Measurements from ENCODE around the gene ACTL7B.
"Not testable (repeated sequence)": the region's sequence is repeated elsewhere in the genome, so short reads cannot be mapped to it uniquely, and the experiment has no call there.

ACTL7B gene

DNA sequence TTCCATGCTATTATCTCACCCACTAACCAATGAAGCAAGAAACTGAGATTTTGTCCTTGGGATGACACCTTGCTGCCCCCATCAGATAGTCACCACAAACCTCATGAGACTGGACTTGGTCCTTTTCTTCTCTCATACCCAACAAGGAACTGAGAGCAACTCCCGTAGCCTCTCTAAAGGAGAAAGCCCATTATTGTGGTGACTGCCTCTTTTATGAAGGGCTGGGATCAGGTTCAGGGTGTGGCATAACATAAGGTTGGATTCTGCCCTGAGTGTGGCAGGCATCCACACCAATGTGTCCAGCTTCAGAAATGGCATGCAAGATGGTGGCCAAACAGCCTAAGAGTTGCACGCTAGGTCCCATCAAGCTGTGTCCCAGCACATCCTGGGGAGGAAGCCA lies 5.0 kb upstream of the ACTL7B start:
- no peak overlapping the region for H3K4me3 ChIP-seq (ENCODE audit: low read length)
- no peak for TF ChIP-seq ZNF274 (IDR thresholded peaks at IDR 0.05; ENCODE audit: low read depth, low read length)

DNA sequence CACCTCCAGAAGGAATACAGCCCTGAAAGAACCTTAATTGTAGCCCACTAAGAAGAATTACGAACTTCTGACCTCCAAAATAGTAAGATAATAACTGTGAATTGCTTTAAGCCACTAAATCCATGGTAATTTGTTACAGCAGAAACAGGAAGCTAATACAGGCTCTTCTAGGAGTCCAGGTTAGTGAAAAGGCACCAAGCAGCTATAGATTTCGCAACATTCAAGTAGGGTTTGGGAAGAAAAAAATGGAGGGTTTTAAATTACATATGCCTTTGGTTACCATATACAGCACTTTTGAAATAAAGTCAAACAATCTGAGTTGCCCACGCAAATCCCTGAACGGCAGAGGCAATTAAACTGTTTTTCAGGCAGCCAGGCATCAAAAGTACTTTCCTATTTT lies 4.6 kb upstream of the ACTL7B start:
- H3K4me3 ChIP-seq (ENCODE audit: low read length), result no peak overlapping the region
- TF ChIP-seq ZNF274 (IDR thresholded peaks at IDR 0.05; ENCODE audit: low read depth, low read length), result no peak

DNA sequence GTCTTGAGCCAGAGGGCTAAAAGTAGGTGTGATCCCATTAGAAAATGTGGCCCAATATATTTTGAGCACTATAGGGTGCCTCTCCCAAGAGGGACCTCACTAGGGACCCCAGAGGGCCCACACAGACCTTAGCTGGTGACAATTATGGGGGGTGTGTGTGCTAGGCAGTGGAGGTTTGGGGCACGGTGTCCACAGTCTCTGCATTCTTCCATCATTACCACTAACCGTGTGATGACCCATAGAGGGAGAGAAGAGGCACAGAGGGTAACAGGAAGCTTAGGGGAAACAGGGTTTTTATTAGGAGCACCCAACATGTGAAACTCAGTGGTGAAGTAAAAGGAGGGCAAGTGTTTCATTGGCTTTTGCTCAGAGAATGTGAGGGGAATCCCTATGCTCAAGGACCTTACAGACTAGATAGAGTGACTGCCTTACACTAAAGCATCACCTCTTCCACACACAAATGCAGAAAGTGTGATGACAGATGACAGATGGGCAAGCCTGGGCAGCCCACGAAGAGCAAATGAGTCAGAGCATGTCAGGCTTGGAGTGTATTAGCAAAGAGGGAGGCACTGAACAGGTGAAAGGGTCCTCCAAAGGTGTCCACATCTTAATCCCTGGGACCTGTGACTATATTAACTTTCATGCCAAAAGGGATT lies 3.8 kb upstream of the ACTL7B start:
- TF ChIP-seq ZNF274 (IDR thresholded peaks at IDR 0.05; ENCODE audit: low read depth, low read length), result no peak
- H3K4me3 ChIP-seq (ENCODE audit: low read length), result no peak overlapping the region

DNA sequence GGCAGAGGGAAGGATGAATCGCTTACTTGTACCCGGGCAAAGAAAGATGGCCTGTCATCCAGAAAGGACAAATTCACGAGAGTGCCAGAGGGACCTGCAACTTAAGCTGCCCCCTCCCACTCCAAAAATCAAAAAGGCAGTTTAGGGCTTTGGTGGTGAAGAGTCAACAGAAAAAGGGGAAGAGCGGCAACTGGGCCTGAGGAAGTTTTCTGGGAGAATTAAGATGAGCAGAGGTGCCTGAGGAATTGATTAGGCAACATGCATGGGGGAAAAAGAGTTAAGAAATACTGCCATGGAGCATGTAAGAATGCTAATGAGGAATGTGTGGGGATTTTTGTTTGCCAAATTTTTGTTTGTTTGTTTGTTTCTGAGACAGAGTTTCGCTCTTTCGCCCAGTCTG lies 1.8 kb upstream of the ACTL7B start:
- TF ChIP-seq ZNF274 (IDR thresholded peaks at IDR 0.05; ENCODE audit: low read depth, low read length), result no peak

DNA sequence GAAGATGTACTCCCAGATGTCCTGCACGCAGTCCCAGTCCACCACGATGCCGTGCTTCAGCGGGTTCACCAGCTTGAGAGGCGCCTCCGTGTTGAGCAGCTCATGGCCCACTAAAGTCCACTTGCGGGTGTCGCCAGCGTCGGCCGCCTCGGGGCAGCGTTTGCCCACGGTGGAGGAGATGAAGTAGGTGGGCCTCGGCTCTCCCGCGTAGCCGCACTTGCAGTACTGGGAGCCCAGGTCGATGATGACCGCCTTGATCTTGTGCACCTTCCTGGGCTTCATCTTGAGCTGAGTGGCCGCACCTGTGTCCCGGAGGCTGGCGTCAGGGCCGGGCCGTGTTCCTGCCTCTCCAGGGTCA lies 278 bp downstream of the ACTL7B start:
- no peak for TF ChIP-seq ZNF274 (IDR thresholded peaks at IDR 0.05; ENCODE audit: low read depth, low read length)
- H3K4me3 ChIP-seq (ENCODE audit: low read length), result no peak overlapping the region

More for the DNA sequence above, 1.8 kb upstream of the ACTL7B start:
- H3K4me3 ChIP-seq (ENCODE audit: low read length), result no peak overlapping the region

DNA sequence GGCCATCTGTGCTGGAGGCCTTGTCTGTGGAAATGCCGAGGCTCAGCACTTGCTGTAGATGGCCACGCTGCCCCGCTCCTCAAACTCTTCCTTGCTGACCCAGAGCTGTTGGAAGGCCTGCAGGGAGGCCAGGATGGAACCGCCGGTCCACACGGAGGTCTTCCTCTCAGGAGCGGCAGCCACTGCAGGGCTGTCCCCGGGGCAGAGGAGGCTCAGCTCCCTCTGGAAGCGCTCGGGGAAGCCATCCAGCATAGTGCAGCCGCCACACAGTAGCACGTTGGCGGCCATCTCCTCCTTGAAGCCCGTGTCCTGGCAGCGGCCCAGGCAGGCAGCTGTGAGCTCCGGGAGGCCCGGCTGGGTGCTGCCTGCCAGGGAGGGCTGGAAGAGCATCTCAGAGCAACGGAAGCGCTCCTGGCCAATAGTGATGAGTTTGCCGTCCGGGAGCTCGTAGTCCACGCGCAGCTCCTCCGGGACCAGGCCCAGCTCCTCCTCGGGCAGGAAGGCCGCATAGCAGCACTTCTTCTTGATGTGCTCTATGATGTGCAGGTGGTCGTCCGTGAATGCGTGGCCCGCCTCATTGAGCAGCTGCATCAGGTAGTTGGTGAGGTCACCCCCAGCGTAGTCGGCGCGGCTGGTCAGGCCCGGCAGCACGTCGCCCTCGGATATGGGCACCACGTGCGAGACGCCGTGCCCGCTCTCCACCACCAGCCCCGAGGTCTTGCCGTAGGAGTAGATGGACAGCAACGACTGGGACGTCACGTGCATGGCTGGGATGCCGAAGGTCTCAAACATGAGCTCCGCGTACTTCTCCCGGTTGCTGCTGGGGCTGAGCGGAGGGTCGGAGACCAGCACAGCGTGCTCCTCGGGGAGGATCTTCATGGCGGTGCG lies 901 bp downstream of the ACTL7B start:
- no peak for TF ChIP-seq ZNF274 (IDR thresholded peaks at IDR 0.05; ENCODE audit: low read depth, low read length)
- H3K4me3 ChIP-seq (ENCODE audit: low read length), result no peak overlapping the region

DNA sequence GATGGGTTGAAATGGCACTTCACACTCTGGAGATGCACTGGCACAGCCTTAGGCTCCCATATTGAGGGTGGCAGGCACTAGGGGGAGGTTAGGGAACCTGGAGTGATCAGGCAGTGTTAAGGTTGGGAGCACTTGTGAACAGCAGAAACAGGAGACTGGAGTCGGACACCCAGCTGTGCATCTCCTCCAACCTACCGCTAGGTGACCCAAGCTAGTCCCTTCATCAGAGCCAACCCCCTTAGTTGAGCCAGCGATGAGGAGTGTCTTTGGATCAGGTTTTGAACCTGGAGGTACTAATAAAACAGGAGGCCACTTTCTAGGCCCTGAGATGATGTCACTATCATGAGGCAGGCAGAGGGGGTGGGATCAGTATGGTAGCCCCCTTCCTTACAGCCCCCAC lies 1.7 kb downstream of the ACTL7B start:
- no peak for TF ChIP-seq ZNF274 (IDR thresholded peaks at IDR 0.05; ENCODE audit: low read depth, low read length)
- H3K4me3 ChIP-seq (ENCODE audit: low read length), result no peak overlapping the region

DNA sequence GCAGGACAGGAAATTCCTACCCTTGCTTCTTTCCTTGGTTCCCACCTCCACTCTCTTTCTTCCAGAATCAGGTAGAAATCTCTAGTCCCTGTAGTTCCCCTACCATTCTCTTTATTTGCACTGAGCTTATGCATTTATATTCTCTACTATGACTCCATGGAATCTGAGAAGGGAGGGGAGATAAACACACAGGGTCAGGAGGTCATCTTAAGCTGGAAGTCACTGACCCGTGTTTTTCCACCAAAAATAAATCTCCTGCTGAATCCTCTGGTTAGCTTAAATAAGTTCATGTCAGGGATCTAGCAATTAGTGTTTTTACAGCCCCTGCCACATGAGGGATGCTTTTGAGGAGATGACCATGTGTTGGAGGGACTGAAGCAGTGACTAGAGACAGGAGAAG lies 3.7 kb downstream of the ACTL7B start:
- no peak overlapping the region for H3K4me3 ChIP-seq (ENCODE audit: low read length)
- no peak for TF ChIP-seq ZNF274 (IDR thresholded peaks at IDR 0.05; ENCODE audit: low read depth, low read length)

DNA sequence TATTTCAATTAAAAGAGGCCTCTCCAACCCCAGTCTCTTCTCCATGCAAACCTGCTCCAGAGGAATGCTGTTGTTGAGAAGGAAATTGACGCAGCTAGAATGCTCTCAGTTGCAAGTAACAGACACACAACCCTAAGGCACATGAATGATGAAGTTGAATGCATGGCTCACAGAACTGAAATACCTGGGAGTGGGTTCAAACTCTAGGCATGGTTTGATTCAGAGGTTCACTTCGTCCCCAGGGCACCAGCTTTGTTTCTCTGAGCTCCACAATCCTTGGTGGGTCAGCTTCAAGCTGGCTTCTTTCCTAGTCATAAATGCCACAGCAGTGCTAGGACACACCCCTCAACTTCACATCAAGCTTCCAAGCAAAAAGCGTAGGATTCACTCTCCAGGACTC lies 4.6 kb downstream of the ACTL7B start:
- H3K4me3 ChIP-seq (ENCODE audit: low read length), result no peak overlapping the region
- no peak for TF ChIP-seq ZNF274 (IDR thresholded peaks at IDR 0.05; ENCODE audit: low read depth, low read length)

DNA sequence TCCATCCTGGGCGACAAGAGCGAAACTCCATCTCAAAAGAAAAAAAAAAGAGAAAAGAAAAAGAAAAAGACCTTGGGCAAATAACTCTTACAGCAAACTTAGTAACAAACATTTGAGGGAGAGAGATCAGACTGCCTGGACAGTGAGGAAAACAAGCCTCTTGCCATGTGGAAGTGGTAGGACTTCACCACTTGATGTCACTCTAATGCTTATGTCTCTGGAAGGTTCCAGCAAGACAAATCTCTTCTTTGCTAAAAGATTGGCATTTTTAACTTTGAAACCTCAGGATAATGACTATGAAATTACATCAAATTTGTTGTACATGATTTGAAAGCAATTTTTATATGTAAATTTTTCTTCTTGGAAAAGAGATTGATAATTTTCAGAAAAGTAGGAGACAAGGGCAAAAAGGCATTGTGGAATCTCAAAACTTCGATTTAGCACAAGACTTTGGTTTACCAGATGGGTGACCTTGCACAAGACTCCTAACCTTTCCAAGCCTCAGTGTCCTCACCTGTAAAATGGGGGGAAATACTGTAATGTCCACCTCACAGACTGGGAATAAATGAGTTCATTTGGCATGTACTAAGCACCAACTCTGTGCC lies 5.4 kb downstream of the ACTL7B start:
- no peak for TF ChIP-seq ZNF274 (IDR thresholded peaks at IDR 0.05; ENCODE audit: low read depth, low read length)
- H3K4me3 ChIP-seq (ENCODE audit: low read length), result no peak overlapping the region

DNA sequence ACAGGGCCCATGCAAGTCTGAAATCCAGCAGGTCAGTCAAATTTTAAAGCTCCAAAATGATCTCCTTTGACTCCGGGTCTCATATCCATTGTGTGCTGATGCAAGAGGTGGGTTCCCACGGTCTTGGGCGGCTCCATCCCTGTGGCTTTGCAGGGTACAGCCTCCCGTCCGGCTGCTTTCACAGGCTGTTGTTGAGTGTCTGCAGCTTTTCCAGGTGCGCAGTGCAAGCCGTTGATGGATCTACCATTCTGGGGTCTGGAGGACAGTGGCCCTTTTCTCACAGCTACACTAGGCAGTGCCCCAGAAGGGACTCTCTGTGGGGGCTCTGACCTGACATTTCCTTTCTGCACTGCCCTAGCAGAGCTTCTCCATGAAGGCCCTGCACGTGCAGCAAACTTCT lies 7.5 kb downstream of the ACTL7B start:
- H3K4me3 ChIP-seq (ENCODE audit: low read length), result not testable (repeated sequence)

DNA sequence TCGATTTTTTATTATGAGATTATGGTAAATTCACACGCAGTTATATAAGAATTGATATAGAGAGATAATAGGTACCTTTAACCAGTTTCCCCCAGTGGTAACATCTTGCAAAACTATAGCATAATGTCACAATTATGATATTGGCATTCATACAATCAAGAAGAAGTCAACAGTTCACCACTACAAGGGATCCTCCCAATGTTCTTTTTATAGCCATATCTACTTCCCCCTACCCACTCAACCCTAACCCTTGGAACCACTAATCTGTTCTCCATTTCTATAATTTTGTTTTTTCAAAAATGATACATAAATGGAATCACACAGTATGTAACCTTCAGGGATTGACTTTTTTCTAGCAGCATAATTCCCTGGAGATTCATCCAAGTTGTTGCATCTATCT lies 9.8 kb downstream of the ACTL7B start:
- H3K4me3 ChIP-seq (ENCODE audit: low read length), result no peak overlapping the region
- TF ChIP-seq ZNF274 (IDR thresholded peaks at IDR 0.05; ENCODE audit: low read depth, low read length), result no peak

DNA sequence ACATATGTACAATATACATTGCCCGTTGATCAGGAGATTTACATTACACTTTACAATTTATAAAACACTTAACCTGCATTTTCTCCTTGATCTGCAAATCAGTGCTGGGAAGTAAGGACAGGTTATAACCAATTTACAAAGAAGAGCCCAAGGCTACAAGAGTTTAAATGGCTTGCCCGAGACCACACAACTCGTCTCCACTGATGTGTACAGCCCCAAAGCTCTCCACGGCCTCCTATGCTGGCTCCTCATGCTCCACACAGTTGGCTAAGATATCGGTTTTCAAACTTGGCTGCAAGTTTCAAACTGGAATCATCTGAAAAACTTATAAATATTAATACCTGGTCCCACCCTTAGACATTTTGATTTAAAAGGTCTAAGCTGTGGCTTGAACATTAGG lies 10.3 kb downstream of the ACTL7B start:
- H3K4me3 ChIP-seq (ENCODE audit: low read length), result no peak overlapping the region
- TF ChIP-seq ZNF274 (IDR thresholded peaks at IDR 0.05; ENCODE audit: low read depth, low read length), result no peak

DNA sequence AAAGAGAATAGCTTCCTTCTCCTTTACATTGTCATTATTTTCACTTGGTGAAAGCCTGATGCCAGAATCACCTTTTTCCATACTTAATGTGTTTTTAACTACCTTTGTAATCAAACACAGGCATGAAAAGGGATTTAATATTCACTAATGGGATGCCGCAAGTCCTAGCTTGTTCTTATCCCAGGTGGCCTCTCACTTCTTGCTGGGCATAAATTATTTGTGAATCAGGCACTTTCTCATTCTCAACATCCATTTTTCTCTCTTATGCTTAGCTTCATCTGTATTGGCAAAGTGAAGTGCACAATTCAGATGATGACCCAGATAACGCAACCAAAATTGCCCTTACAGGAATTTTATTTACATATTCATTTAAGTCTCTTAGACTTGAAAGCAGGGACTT lies 10.9 kb downstream of the ACTL7B start:
- no peak for TF ChIP-seq ZNF274 (IDR thresholded peaks at IDR 0.05; ENCODE audit: low read depth, low read length)
- no peak overlapping the region for H3K4me3 ChIP-seq (ENCODE audit: low read length)

DNA sequence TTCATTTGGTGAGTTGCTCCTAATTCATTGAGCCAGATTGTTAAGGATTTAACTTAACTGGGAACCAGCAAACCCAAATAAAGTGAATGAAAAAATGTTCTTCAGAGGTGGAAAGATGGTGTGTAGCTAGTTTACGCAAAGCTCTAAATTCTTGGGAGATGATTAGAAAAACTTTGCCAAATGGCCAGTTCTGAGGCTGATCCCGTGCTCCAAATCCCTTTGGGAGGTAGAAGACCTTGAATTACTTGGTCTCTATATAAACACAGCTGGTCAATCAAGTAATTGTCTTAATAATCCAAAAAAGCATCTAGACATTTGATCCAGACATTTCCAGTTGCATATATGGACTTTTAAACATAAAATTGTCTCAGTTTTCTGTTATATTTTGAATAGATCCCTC lies 11.4 kb downstream of the ACTL7B start:
- H3K4me3 ChIP-seq (ENCODE audit: low read length), result no peak overlapping the region
- no peak for TF ChIP-seq ZNF274 (IDR thresholded peaks at IDR 0.05; ENCODE audit: low read depth, low read length)

Data from GM08714 (cell line).